Coronary artery (tissue), 2 donors: ENCODE measurements around the gene ACOX1.

Source experiments
- DNase-seq: peaks from one replicate; pipeline ENCODE4 v3.0.0-alpha.2; 2017; ENCODE audit warnings: low spot score
- H3K27ac ChIP-seq, 2 donors: fragments of 200-600 bp; sonication (generic); one replicate each; pipeline ENCODE4 v1.5.1; 2016 to 2019
- H3K4me3 ChIP-seq: fragments of 200-600 bp; sonication (generic); 2 replicates; pipeline ENCODE4 v1.5.1; 2016; ENCODE audit warnings: mild to moderate bottlenecking, moderate library complexity
- TF ChIP-seq, protein P1 (sequence below): fragments of 200-600 bp; sonication (generic); IDR thresholded peaks from one replicate; pipeline ENCODE4 v1.5.1; 2019; ENCODE audit warnings: antibody characterized with exemption

Gene ACOX1

DNA sequence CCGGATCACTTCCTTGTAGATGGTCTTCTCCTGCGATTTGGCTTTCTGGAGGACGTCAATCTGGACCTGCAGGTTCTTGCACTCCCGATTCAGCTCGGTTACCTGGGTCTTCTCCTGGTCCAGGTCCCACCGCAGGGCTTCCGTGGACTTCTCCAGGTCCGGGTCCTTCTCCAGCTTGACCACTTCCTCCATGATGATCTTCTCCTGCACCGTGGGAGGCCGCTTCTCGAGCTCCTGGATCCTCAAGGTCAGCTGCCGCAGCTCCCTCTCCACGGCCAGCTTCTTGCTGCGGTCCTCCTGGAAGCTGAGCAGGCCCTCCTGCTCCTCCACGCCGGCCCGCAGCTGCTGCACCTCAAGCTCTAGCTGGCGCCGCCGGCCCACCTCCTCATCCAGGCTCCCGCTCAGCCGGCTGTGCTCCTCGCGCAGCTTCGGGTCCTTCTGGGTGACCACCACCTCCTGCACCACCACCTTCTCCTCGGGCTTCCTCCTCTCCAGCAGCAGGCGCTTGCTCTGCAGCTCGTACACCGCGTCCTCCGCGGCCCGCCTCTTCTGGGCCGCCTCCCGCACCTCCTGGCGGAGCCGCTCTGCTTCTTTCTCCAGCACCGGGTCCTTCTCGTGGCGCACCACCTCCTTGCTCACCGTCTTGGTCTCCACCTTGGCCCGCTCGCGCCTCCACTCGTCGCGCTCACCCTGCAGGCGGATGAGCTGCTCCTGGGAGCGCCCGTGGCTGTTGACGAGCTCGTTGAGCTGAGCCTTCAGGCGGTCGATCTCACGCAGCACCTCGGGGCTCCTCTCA lies 29.9 kb upstream of the ACOX1 start:
- Histone ChIP-seq H3K4me3 (no peak overlapping the region), H3K27ac (no peak overlapping the region)
- TF ChIP-seq, protein P1, sequence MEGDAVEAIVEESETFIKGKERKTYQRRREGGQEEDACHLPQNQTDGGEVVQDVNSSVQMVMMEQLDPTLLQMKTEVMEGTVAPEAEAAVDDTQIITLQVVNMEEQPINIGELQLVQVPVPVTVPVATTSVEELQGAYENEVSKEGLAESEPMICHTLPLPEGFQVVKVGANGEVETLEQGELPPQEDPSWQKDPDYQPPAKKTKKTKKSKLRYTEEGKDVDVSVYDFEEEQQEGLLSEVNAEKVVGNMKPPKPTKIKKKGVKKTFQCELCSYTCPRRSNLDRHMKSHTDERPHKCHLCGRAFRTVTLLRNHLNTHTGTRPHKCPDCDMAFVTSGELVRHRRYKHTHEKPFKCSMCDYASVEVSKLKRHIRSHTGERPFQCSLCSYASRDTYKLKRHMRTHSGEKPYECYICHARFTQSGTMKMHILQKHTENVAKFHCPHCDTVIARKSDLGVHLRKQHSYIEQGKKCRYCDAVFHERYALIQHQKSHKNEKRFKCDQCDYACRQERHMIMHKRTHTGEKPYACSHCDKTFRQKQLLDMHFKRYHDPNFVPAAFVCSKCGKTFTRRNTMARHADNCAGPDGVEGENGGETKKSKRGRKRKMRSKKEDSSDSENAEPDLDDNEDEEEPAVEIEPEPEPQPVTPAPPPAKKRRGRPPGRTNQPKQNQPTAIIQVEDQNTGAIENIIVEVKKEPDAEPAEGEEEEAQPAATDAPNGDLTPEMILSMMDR, result no peak
- DNase-seq, result no peak

- no peak overlapping the region for H3K4me3 ChIP-seq
- no peak for DNase-seq
- no peak overlapping the region for H3K27ac ChIP-seq
- TF ChIP-seq, protein P1, result no peak
These were observed 29.2 kb upstream of the ACOX1 start for GRCh38 chr17:76008208-76008607.

DNA sequence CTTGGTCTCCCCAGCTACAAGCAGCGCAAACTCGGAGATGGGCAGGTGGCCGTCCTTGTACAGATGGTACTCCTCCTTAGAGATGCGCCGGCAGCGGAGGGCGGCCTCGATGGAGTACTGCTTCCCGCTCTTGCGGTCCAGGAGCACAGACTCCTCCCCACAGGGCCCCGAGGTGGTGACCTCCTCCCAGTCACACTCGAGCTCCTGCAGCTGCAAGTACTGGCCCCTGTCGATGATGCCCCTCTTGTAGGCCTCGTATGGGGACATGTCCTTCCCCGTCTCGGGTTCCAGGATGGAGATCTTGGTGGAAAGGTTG lies 28.8 kb upstream of the ACOX1 start:
- H3K4me3 ChIP-seq, result no peak overlapping the region
- DNase-seq, result no peak
- H3K27ac ChIP-seq, result no peak overlapping the region
- TF ChIP-seq, protein P1, result no peak

GRCh38 chr17:76007131-76007849 lies 28.3 kb upstream of the ACOX1 start:
- no peak overlapping the region for H3K27ac ChIP-seq
- H3K4me3 ChIP-seq, result no peak overlapping the region
- TF ChIP-seq, protein P1, result no peak
- no peak for DNase-seq

DNA sequence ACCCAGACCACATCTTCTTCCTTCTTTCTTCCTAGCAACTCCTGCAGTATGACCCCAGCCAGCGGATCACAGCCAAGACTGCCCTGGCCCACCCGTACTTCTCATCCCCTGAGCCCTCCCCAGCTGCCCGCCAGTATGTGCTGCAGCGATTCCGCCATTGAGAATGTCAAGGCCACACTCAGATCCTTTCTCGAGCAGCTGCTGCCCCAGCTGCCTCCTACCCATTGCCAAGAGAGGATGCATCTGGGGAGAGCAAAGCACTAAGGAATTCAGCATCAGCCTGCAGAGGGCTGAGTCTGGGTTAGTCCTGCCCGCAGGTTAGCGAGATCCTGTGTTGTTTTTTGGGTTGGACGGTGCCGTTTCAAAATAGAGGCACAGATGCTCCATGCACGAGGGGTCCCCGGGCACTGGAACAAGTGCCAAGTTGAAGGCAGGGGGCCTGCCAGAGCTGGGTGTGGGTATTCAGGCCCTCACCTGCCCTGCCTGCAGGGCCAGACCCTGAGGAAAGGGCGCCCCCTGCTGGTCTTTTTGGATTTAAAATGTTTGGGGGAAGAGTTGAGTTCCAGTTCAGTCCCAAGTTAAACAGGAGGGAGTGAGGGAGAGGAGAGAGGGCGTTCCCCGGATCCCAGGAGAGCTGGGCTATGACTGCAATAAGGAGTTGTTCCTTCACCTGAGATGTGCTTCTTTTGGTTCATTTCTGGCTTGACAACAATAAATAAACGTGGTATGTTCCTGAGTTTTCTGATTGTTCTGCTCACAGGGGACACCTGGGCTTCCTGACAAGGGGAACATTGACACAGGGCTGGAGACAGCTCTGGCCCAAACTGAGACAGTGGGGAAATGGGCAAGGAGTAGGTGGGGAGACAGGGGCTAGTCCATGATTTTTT lies 26.5 kb upstream of the ACOX1 start:
- Histone ChIP-seq H3K4me3 (no peak overlapping the region), H3K27ac (no peak overlapping the region)
- TF ChIP-seq, protein P1, result peak; percentile 67
- no peak for DNase-seq

DNA sequence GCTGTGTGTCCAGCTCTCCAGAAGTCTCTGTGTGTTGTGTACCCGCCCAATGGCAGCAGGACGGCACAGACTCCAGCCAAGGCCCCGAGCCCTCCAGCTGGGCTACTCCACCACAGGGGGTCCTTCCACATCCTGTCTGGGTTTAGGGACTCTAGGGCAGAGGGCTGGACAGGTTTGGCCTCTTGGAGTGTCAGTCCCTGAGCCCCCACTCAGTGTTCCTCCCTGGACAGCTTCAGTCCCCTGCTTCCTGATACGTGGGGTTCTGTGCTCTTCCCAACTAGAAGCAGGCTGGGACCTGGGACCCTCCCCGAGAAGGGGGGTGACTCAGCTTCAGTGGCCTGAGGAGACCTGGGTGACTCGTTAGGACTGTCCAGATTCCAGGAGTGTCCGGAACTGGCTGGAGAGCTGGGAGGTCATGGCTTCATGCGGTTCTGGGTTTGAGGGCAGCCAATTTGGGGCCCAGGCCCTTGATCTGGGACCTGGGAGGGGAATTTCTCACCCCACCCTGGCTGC lies 25.8 kb upstream of the ACOX1 start:
- TF ChIP-seq, protein P1, result no peak
- no peak for DNase-seq
- no peak overlapping the region for H3K27ac ChIP-seq
- H3K4me3 ChIP-seq, result no peak overlapping the region
